K562 (cell line): Measurements from ENCODE around the gene ADGRG1. TPM values are rescaled to one million over a fixed set of nuclear protein-coding genes. Genes with fewer than 3 reads are reported as not detected.

Source experiments
- ARID4B ChIP-seq: sonication (generic); formaldehyde crosslinking; IDR thresholded peaks from 2 replicates; pipeline ENCODE4 v1.8.0; 2022; ENCODE audit warnings: mild to moderate bottlenecking, missing genetic modification reagents
- CLOCK ChIP-seq: fragments of 250-450 bp; sonication (Bioruptor Pico); IDR thresholded peaks from 2 replicates; pipeline ENCODE4 v1.4.0; 2020; ENCODE audit warnings: mild to moderate bottlenecking, moderate library complexity, borderline replicate concordance
- CREB3 ChIP-seq: fragments of 450-650 bp; conservative IDR thresholded peaks from 2 replicates; pipeline ENCODE4 v1.6.1; 2016; ENCODE audit warnings: missing genetic modification characterization, low read depth, mild to moderate bottlenecking, missing compliant biosample characterization, moderate library complexity
- CREB3L1 ChIP-seq: fragments of 450-650 bp; IDR thresholded peaks from 2 replicates; pipeline ENCODE4 v1.6.1; 2014; ENCODE audit warnings: low read depth, mild to moderate bottlenecking, moderate library complexity, borderline replicate concordance
- E2F5 ChIP-seq: sonication (generic); formaldehyde crosslinking; IDR thresholded peaks from 2 replicates; pipeline ENCODE4 v1.8.0; 2022; ENCODE audit warnings: mild to moderate bottlenecking, missing genetic modification reagents
- GABPB1 ChIP-seq: sonication (generic); formaldehyde crosslinking; IDR thresholded peaks from 2 replicates; pipeline ENCODE4 v1.8.0; 2022; ENCODE audit warnings: mild to moderate bottlenecking, missing genetic modification reagents
- HNRNPH1 ChIP-seq: fragments of 200-400 bp; formaldehyde crosslinking; optimal IDR thresholded peaks from 2 replicates; pipeline ENCODE3; 2017; ENCODE audit warnings: low read depth, mild to moderate bottlenecking, low read length, moderate library complexity
- KAT2B ChIP-seq: IDR thresholded peaks from one replicate; pipeline ENCODE4 v1.6.1; 2012; ENCODE audit warnings: low read depth, mild to moderate bottlenecking, control low read depth, inconsistent platforms, low read length, moderate library complexity
- MAX ChIP-seq: sonication (generic); formaldehyde crosslinking; IDR thresholded peaks from 2 replicates; pipeline ENCODE4 v1.9.0; 2022; ENCODE audit warnings: mild to moderate bottlenecking, missing genetic modification reagents
- RBM17 ChIP-seq: fragments of 200-400 bp; formaldehyde crosslinking; IDR thresholded peaks from 2 replicates; pipeline ENCODE4 v1.6.1; 2017; ENCODE audit warnings: low read depth, mild to moderate bottlenecking, low read length, borderline replicate concordance
- TARDBP ChIP-seq: fragments of 450-650 bp; IDR thresholded peaks from 2 replicates; pipeline ENCODE4 v1.6.1; 2016
- ZBTB26 ChIP-seq: fragments of 450-650 bp; formaldehyde crosslinking; IDR thresholded peaks from 2 replicates; pipeline ENCODE4 v1.4.0; 2022; ENCODE audit warnings: missing genetic modification characterization
- ZNF780A ChIP-seq: fragments of 250-450 bp; sonication (Bioruptor Pico); IDR thresholded peaks from 2 replicates; pipeline ENCODE4 v1.5.0; 2021; ENCODE audit warnings: mild to moderate bottlenecking
- ZSCAN29 ChIP-seq: fragments of 450-650 bp; IDR thresholded peaks from 2 replicates; pipeline ENCODE4 v1.6.1; 2017
- polyA plus RNA-seq, 8 experiments: library from polyadenylated mRNA; depleted of rRNA in 4 of 8; stranded (reverse) in 5 of 8; unstranded in 3 of 8; fragments of >200 nt; fragmentation: Nextera tagmentation in 2 of 8; fragmentation: Illumina TruSeq in 1 of 8; extraction: Ambion mirVana in 2 of 8; extraction: Trizol in 1 of 8; gene quantifications; 2 replicates each; pipeline versions ENCODE4 v1.2.1 to v1.2.3, GENCODE V29; 2011 to 2014; ENCODE audit warnings: inconsistent platforms in 1 of 8, missing spikeins in 1 of 8
- total RNA-seq, 7 experiments: library from RNA; depleted of rRNA in 6 of 7; stranded (reverse); fragments of >200 nt in 6 of 7; fragmentation: Illumina TruSeq in 2 of 7; extraction: Trizol in 2 of 7; gene quantifications; 2 replicates each; pipeline versions ENCODE4 v1.2.1 to v1.2.3, GENCODE V29; 2011 to 2021; ENCODE audit warnings: low replicate concordance in 1 of 7

ADGRG1 gene
- total and polyA plus RNA-seq, 9 of the 15 experiments (the other 6 are each of a cell fraction or from before 2014, with no cell fraction given): 0.04 to 0.31 (median 0.16) TPM; not detected in 6

- 0 out of 2 replicates have a peak, but pooled peaks have one; percentile 34 for TF ChIP-seq ARID4B (CRISPR knock-in tag)
- TF ChIP-seq TARDBP: peak; percentile 97
- no peak for TF ChIP-seq CLOCK (CRISPR knock-in tag)
- TF ChIP-seq E2F5 (CRISPR knock-in tag): peak; percentile 54; the same call in 1 of the 2 replicates
- no peak; the same call in 1 of the 2 replicates for TF ChIP-seq MAX (CRISPR knock-in tag)
- TF ChIP-seq CREB3 (tag): peak; percentile 59
- no peak for TF ChIP-seq ZNF780A (CRISPR knock-in tag)
- no peak for TF ChIP-seq KAT2B
- TF ChIP-seq HNRNPH1: no peak
- TF ChIP-seq RBM17: no peak
- no peak for TF ChIP-seq ZBTB26 (CRISPR knock-in tag)
- TF ChIP-seq ZSCAN29: no peak; the same call in 1 of the 2 replicates
- TF ChIP-seq CREB3L1: peak; percentile 90
- TF ChIP-seq GABPB1: peak; percentile 77
These were observed 61.5 kb downstream of the ADGRG1 start (continued) for GRCh38 chr16:57689762-57690558.
